IMR-90 (cell line): ENCODE results near the gene SARS1. TPM values are rescaled to one million over a fixed set of nuclear protein-coding genes. Genes with fewer than 3 reads are reported as not detected.

ENCODE experiments used
- ATAC-seq: fragments of 200-7000 bp; cut with Tn5 transposase; 2 replicates; pipeline ENCODE4 v1.9.1; 2020; ENCODE audit warnings: low read depth, mild to moderate bottlenecking, moderate library complexity
- BruUV-seq: library from RNA; stranded (reverse); fragments of 400-500 nt; replicated peaks from 2 replicates; lab custom pipeline; 2021; lab: Mats Ljungman, UMichigan
- CTCF ChIA-PET: fragments of 300-600 bp; formaldehyde crosslinking; extraction: SDS; loops from one replicate; lab custom pipeline; 2021; ENCODE audit warnings: antibody characterized with exemption; lab: Yijun Ruan, JAX
- POLR2A ChIA-PET: fragments of 300-600 bp; sonication (Branson Sonifier 250); formaldehyde crosslinking; loops from one replicate; lab custom pipeline; 2022; ENCODE audit warnings: antibody characterized with exemption; ENCODE audit not compliant: unreplicated experiment; lab: Charles Lee
- DNase-seq: peaks from one replicate; pipeline ENCODE4 v3.0.0; 2013
- H2AFZ ChIP-seq: replicated peaks from 2 replicates; pipeline ENCODE3; 2013; ENCODE audit warnings: low read length, mild to moderate bottlenecking; ENCODE audit not compliant: poor library complexity
- H2AK5ac ChIP-seq: 2 replicates; pipeline ENCODE4 v1.6.1; 2013; ENCODE audit warnings: low read depth, low read length, inconsistent platforms
- H2AK9ac ChIP-seq: replicated peaks from 2 replicates; pipeline ENCODE3; 2013; ENCODE audit warnings: mild to moderate bottlenecking, low read depth, low read length, moderate library complexity; ENCODE audit not compliant: poor library complexity
- H2BK120ac ChIP-seq: 2 replicates; pipeline ENCODE4 v1.6.1; 2013; ENCODE audit warnings: low read depth, low read length, inconsistent platforms
- H2BK15ac ChIP-seq: 3 replicates; pipeline ENCODE4 v1.6.1; 2013; ENCODE audit warnings: low read depth, low read length, inconsistent platforms
- H2BK20ac ChIP-seq: 2 replicates; pipeline ENCODE4 v1.6.1; 2013; ENCODE audit warnings: low read depth, mild to moderate bottlenecking, inconsistent platforms, low read length, moderate library complexity
- H2BK5ac ChIP-seq: 2 replicates; pipeline ENCODE4 v1.6.1; 2013; ENCODE audit warnings: mild to moderate bottlenecking, low read depth, low read length, inconsistent platforms; ENCODE audit not compliant: poor library complexity, severe bottlenecking
- H3K14ac ChIP-seq: replicated peaks from 2 replicates; pipeline ENCODE4 v1.6.1; 2013; ENCODE audit warnings: low read depth, low read length, inconsistent platforms
- H3K18ac ChIP-seq: 2 replicates; pipeline ENCODE4 v1.6.1; 2013; ENCODE audit warnings: low read depth, low read length, control low read depth
- H3K23ac ChIP-seq: 2 replicates; pipeline ENCODE4 v1.6.1; 2013; ENCODE audit warnings: low read depth, low read length, inconsistent platforms
- H3K27ac ChIP-seq: 2 replicates; pipeline ENCODE4 v1.5.1; 2013; ENCODE audit warnings: mild to moderate bottlenecking, control low read depth, low read length; ENCODE audit not compliant: insufficient read depth
- H3K27me3 ChIP-seq: 2 replicates; pipeline ENCODE4 v1.6.1; 2013; ENCODE audit warnings: low read length; ENCODE audit not compliant: control insufficient read depth, insufficient read depth
- H3K36me3 ChIP-seq: 2 replicates; pipeline ENCODE4 v1.6.1; 2013; ENCODE audit warnings: low read length, mixed read lengths; ENCODE audit not compliant: control insufficient read depth, insufficient read depth
- H3K4ac ChIP-seq: 2 replicates; pipeline ENCODE4 v1.6.1; 2013; ENCODE audit warnings: low read depth, low read length, inconsistent platforms
- H3K4me1 ChIP-seq: 2 replicates; pipeline ENCODE4 v1.6.1; 2013; ENCODE audit warnings: low read length, mixed read lengths; ENCODE audit not compliant: control insufficient read depth, insufficient read depth
- H3K4me2 ChIP-seq: 2 replicates; pipeline ENCODE4 v1.6.1; 2013; ENCODE audit warnings: low read depth, mild to moderate bottlenecking, control low read depth, low read length, moderate library complexity
- H3K4me3 ChIP-seq: 2 replicates; pipeline ENCODE4 v1.5.1; 2013; ENCODE audit warnings: low read depth, mild to moderate bottlenecking, control low read depth, low read length, moderate library complexity; ENCODE audit not compliant: insufficient read depth
- H3K56ac ChIP-seq: 2 replicates; pipeline ENCODE4 v1.6.1; 2013; ENCODE audit warnings: low read length, inconsistent platforms; ENCODE audit not compliant: insufficient read depth; ENCODE audit errors: extremely low read depth
- H3K79me1 ChIP-seq, 2 experiments: 2 replicates each; pipeline ENCODE4 v1.6.1; 2013; ENCODE audit warnings: low read length in 2 of 2, inconsistent platforms in 1 of 2, low read depth in 1 of 2
- H3K9ac ChIP-seq: 2 replicates; pipeline ENCODE4 v1.6.1; 2013; ENCODE audit warnings: low read depth, low read length, control low read depth
- H3K9me1 ChIP-seq: 2 replicates; pipeline ENCODE4 v1.6.1; 2013; ENCODE audit warnings: low read length, inconsistent platforms; ENCODE audit not compliant: insufficient read depth
- H3K9me3 ChIP-seq: 2 replicates; pipeline ENCODE4 v1.6.1; 2013; ENCODE audit warnings: low read length; ENCODE audit not compliant: control insufficient read depth, insufficient read depth
- H4K20me1 ChIP-seq: 2 replicates; pipeline ENCODE4 v1.6.1; 2013; ENCODE audit warnings: low read length, inconsistent platforms; ENCODE audit not compliant: insufficient read depth
- H4K5ac ChIP-seq: 2 replicates; pipeline ENCODE4 v1.6.1; 2013; ENCODE audit warnings: mild to moderate bottlenecking, low read depth, low read length, control low read depth
- H4K8ac ChIP-seq, 2 experiments: 2 replicates each; pipeline ENCODE4 v1.6.1; 2013; ENCODE audit warnings: low read depth in 2 of 2, low read length in 2 of 2, control low read depth in 1 of 2, inconsistent platforms in 1 of 2
- H4K91ac ChIP-seq: 2 replicates; pipeline ENCODE4 v1.6.1; 2013; ENCODE audit warnings: low read depth, low read length, inconsistent platforms; ENCODE audit not compliant: insufficient read depth
- BHLHE40 ChIP-seq: fragments of 150-350 bp; IDR thresholded peaks from 2 replicates; pipeline ENCODE4 v1.6.1; 2016; ENCODE audit warnings: mild to moderate bottlenecking, low read depth, low read length
- CEBPB ChIP-seq: IDR thresholded peaks from 2 replicates; pipeline ENCODE4 v1.6.1; 2012; ENCODE audit warnings: low read depth, low read length, improper control_type of control experiment
- ELK1 ChIP-seq: fragments of 150-350 bp; IDR thresholded peaks from 2 replicates; pipeline ENCODE4 v1.6.1; 2016; ENCODE audit warnings: low read depth, mild to moderate bottlenecking, low read length, moderate library complexity, borderline replicate concordance
- FOS ChIP-seq: fragments of 150-350 bp; IDR thresholded peaks from 2 replicates; pipeline ENCODE4 v1.6.1; 2016; ENCODE audit warnings: low read depth, low read length
- MAFK ChIP-seq: IDR thresholded peaks from 2 replicates; pipeline ENCODE4 v1.6.1; 2012; ENCODE audit warnings: low read depth, low read length, improper control_type of control experiment
- MAZ ChIP-seq: IDR thresholded peaks from 2 replicates; pipeline ENCODE4 v1.6.1; 2012; ENCODE audit warnings: low read depth, mild to moderate bottlenecking, low read length, improper control_type of control experiment, moderate library complexity, borderline replicate concordance
- POLR2A ChIP-seq: IDR thresholded peaks from 2 replicates; pipeline ENCODE4 v1.6.1; 2012; ENCODE audit warnings: mild to moderate bottlenecking, low read depth, low read length
- RAD21 ChIP-seq: IDR thresholded peaks from 2 replicates; pipeline ENCODE4 v1.6.1; 2012; ENCODE audit warnings: low read length, improper control_type of control experiment
- RCOR1 ChIP-seq: IDR thresholded peaks from 2 replicates; pipeline ENCODE4 v1.6.1; 2012; ENCODE audit warnings: mild to moderate bottlenecking, low read length, improper control_type of control experiment; ENCODE audit not compliant: insufficient replicate concordance
- SMC3 ChIP-seq: fragments of 150-350 bp; IDR thresholded peaks from 2 replicates; pipeline ENCODE4 v1.6.1; 2016; ENCODE audit warnings: low read depth, mild to moderate bottlenecking, antibody characterized with exemption, low read length, moderate library complexity
- USF2 ChIP-seq: fragments of 150-350 bp; IDR thresholded peaks from 2 replicates; pipeline ENCODE4 v1.6.1; 2017; ENCODE audit warnings: mild to moderate bottlenecking, antibody characterized with exemption, low read length, low read depth
- WGBS, 2 experiments: methylation state at CpG; one replicate each; pipeline versions ENCODE4 v1.1.5 to v1.1.7; 2013; ENCODE audit warnings: missing lambda C conversion rate in 2 of 2; ENCODE audit not compliant: insufficient read length in 1 of 2; ENCODE audit errors: extremely low coverage in 2 of 2; 5-methylcytosine and 5-hydroxymethylcytosine counted together
- dilution Hi-C: fragments of 300-500 bp; cut with HindIII; formaldehyde crosslinking; loops from one replicate; pipeline ENCODE4 v1.14.3; 2018; ENCODE audit warnings: low sequenced_read_pairs; ENCODE audit not compliant: unreplicated experiment
- in situ Hi-C: fragments of 300-500 bp; cut with MboI; formaldehyde crosslinking; loops from 3 replicates; pipeline ENCODE4 v1.14.3; 2019; ENCODE audit warnings: low sequenced_read_pairs, inconsistent platforms, mixed read lengths
- intact Hi-C: fragments of 100-400 bp; cut with micrococcal nuclease; formaldehyde crosslinking; loops from 2 replicates; pipeline ENCODE4 v1.10.0; 2022
- polyA plus RNA-seq, 3 experiments: library from polyadenylated mRNA; depleted of rRNA; stranded (reverse); fragments of >200 nt; gene quantifications; 2 replicates each; pipeline ENCODE4 v1.2.3, GENCODE V29; 2012; ENCODE audit warnings: low replicate concordance in 1 of 3
- total RNA-seq: library from RNA; depleted of rRNA; stranded (reverse); fragments of >200 nt; gene quantifications from 2 replicates; pipeline ENCODE4 v1.2.3, GENCODE V29; 2012
- TF ChIP-seq, protein P1 (sequence below): conservative IDR thresholded peaks from 2 replicates; pipeline ENCODE4 v1.5.1; 2012; ENCODE audit warnings: mild to moderate bottlenecking, low read depth, low read length, improper control_type of control experiment

SARS1 gene
- total and polyA plus RNA-seq, 2 of the 4 experiments (the other 2 are of a cell fraction) = 231 to 348 TPM

DNA sequence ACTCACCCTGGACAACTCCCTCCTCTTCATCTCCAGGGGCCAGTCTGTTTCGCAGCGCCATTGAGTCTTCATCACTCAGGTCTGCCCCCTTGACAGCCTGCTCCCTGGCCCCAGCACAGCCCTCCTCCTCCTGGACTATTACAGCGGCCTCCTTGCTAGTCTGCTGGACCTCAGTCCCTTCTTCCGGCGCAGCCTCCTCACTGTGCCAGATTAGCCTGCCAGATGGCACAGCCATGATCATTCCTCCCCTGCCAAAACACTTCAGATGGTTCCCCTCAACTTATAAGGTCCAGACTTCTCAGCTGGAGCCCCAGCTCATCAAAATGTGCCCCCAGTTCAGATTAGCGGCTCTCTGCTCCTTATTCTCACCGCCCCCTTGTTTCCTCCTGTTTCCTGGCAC lies 28.7 kb downstream of the SARS1 start:
- no peak for TF ChIP-seq POLR2A
- no peak for TF ChIP-seq BHLHE40
- no peak for TF ChIP-seq MAFK
- TF ChIP-seq USF2 = no peak
- TF ChIP-seq RCOR1 = no peak
- TF ChIP-seq RAD21 = no peak
- no peak for TF ChIP-seq SMC3
- no peak for TF ChIP-seq FOS
- TF ChIP-seq ELK1 = no peak
- no peak for TF ChIP-seq MAZ
- TF ChIP-seq, protein P1, sequence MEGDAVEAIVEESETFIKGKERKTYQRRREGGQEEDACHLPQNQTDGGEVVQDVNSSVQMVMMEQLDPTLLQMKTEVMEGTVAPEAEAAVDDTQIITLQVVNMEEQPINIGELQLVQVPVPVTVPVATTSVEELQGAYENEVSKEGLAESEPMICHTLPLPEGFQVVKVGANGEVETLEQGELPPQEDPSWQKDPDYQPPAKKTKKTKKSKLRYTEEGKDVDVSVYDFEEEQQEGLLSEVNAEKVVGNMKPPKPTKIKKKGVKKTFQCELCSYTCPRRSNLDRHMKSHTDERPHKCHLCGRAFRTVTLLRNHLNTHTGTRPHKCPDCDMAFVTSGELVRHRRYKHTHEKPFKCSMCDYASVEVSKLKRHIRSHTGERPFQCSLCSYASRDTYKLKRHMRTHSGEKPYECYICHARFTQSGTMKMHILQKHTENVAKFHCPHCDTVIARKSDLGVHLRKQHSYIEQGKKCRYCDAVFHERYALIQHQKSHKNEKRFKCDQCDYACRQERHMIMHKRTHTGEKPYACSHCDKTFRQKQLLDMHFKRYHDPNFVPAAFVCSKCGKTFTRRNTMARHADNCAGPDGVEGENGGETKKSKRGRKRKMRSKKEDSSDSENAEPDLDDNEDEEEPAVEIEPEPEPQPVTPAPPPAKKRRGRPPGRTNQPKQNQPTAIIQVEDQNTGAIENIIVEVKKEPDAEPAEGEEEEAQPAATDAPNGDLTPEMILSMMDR = no peak
- no peak for TF ChIP-seq CEBPB
- no peak overlapping the region for H2BK15ac ChIP-seq
- peaks cover 17% of the 10 kb centered on the region for H3K36me3 ChIP-seq
- no peak overlapping the region for H4K5ac ChIP-seq
- H3K27me3 ChIP-seq = no peaks in the 10 kb centered on the region
- no peak for ATAC-seq
- no peak overlapping the region for H3K23ac ChIP-seq
- ChIA-PET POLR2A (no interaction called here), CTCF (no interaction called here)
- H2AFZ ChIP-seq = peak overlapping the region; percentile 29
- peaks cover 22% of the 10 kb centered on the region for H4K20me1 ChIP-seq
- in situ Hi-C loops = no loop called here
- peaks cover 14% of the 10 kb centered on the region for H3K9me1 ChIP-seq
- peak overlapping the region; percentile 20; the same call in 1 of the 2 replicates for H2AK5ac ChIP-seq
- 37% methylated on average over 4 of the region's 7 CpGs; no CpG with 5 or more reads in 1 of the 2 experiments for WGBS, 2 experiments
- H3K4me1 ChIP-seq = peaks cover 11% of the 10 kb centered on the region
- H4K91ac ChIP-seq = no peak overlapping the region
- H3K27ac ChIP-seq = no peak overlapping the region
- H3K9ac ChIP-seq = no peak overlapping the region
- no peak overlapping the region for H3K14ac ChIP-seq
- no peak overlapping the region for H2BK20ac ChIP-seq
- no peak overlapping the region for H3K4ac ChIP-seq
- H2AK9ac ChIP-seq = peak overlapping the region; percentile 25
- H3K4me3 ChIP-seq = no peak overlapping the region
- no peak for DNase-seq
- no peak overlapping the region for H2BK120ac ChIP-seq
- H2BK5ac ChIP-seq = no peak overlapping the region
- H3K18ac ChIP-seq = no peak overlapping the region
- no TSS peak for BruUV-seq
- H3K56ac ChIP-seq = no peak overlapping the region
- H3K4me2 ChIP-seq = no peak overlapping the region
- H3K79me1 ChIP-seq = peaks cover 0 to 17% of the 10 kb centered on the region in 2 experiments; a peak in 2 of 4 replicates
- dilution Hi-C loops = no loop called here
- H3K9me3 ChIP-seq = no peaks in the 10 kb centered on the region
- intact Hi-C loops = no loop called here
- no peak overlapping the region for H4K8ac ChIP-seq
